ENCODE measurements around the gene B4GALT1. TPM values are rescaled to one million over a fixed set of nuclear protein-coding genes. Genes with fewer than 3 reads are reported as not detected.
A peak's percentile ranks its signal among the peaks of the same experiment; 100 is the strongest.

The B4GALT1 gene
- 76.3 and 78.3 TPM in 2 replicates for total RNA-seq
- polyA plus RNA-seq: 45.6 and 63.9 TPM in 2 replicates

GRCh38 chr9:33167084-33167971, at the start of gene B4GALT1:
TSS of gene B4GALT1 (minus strand) at chr9:33167336. CDS start at chr9:33167169, 167 bp downstream.
- Histone ChIP-seq H3K4me1 (ENCODE audit: insufficient read depth) (peaks cover 46% of the 10 kb centered on the region), H3K4me2 (peak within 1 kb of the TSS; percentile 80), H3K36me3 (replicated peaks; ENCODE audit: insufficient read depth, low read depth) (no peaks in the 10 kb centered on the region), H3K9me3 (ENCODE audit: low read depth) (no peaks in the 10 kb centered on the region), H4K20me1 (ENCODE audit: insufficient read depth, poor library complexity, severe bottlenecking) (no peaks in the 10 kb centered on the region), H3K79me2 (peaks cover 44% of the 10 kb centered on the region), H3K27ac (peak within 1 kb of the TSS; percentile 97), H2AFZ (peak within 1 kb of the TSS; percentile 58), H3K4me3 (peak within 1 kb of the TSS; percentile 84), H3K9me2 (replicated peaks; ENCODE audit: insufficient read depth) (no peaks in the 10 kb centered on the region), H3K27me3 (no peaks in the 10 kb centered on the region)
- DNase-seq (ENCODE audit: low spot score): peak; percentile 96
- TF ChIP-seq CTCF (IDR thresholded peaks at IDR 0.05; ENCODE audit: poor library complexity) (no peak), EZH2 (IDR thresholded peaks at IDR 0.05; ENCODE audit: borderline replicate concordance) (no peak), EZH2phosphoT487 (IDR thresholded peaks at IDR 0.05; ENCODE audit: low read depth, severe bottlenecking, unreplicated experiment) (no peak)
- 5% methylated on average over 65 of the region's 101 CpGs for WGBS (ENCODE audit: low lambda C conversion rate, missing lambda C conversion rate)

GRCh38 chr9:33211695-33212393, 44.7 kb upstream of the B4GALT1 start:
- no peaks in the 10 kb centered on the region for H3K79me2 ChIP-seq
- H3K4me1 ChIP-seq (ENCODE audit: insufficient read depth): peaks cover 6% of the 10 kb centered on the region
- no peaks in the 10 kb centered on the region for H4K20me1 ChIP-seq (ENCODE audit: insufficient read depth, poor library complexity, severe bottlenecking)
- H3K27me3 ChIP-seq: no peaks in the 10 kb centered on the region
- no peaks in the 10 kb centered on the region for H3K9me2 ChIP-seq (replicated peaks; ENCODE audit: insufficient read depth)
- peak overlapping the region; percentile 79 for H3K27ac ChIP-seq
- peak; percentile 73 for DNase-seq (ENCODE audit: low spot score)
- no peaks in the 10 kb centered on the region for H3K9me3 ChIP-seq (ENCODE audit: low read depth)
- H2AFZ ChIP-seq: no peak overlapping the region
- TF ChIP-seq CTCF (IDR thresholded peaks at IDR 0.05; ENCODE audit: poor library complexity) (peak; percentile 3), EZH2phosphoT487 (IDR thresholded peaks at IDR 0.05; ENCODE audit: low read depth, severe bottlenecking, unreplicated experiment) (no peak)
- H3K36me3 ChIP-seq (replicated peaks; ENCODE audit: insufficient read depth, low read depth): no peaks in the 10 kb centered on the region
- H3K4me2 ChIP-seq: peak overlapping the region; percentile 46
- H3K4me3 ChIP-seq: no peak overlapping the region
- WGBS (ENCODE audit: low lambda C conversion rate, missing lambda C conversion rate): 25% methylated on average over 3 of the region's 3 CpGs

GRCh38 chr9:33210006-33210715, 43.0 kb upstream of the B4GALT1 start:
- no peaks in the 10 kb centered on the region for H3K79me2 ChIP-seq
- H3K36me3 ChIP-seq (replicated peaks; ENCODE audit: insufficient read depth, low read depth): no peaks in the 10 kb centered on the region
- H3K27ac ChIP-seq: no peak overlapping the region
- H4K20me1 ChIP-seq (ENCODE audit: insufficient read depth, poor library complexity, severe bottlenecking): no peaks in the 10 kb centered on the region
- H3K4me1 ChIP-seq (ENCODE audit: insufficient read depth): peaks cover 6% of the 10 kb centered on the region
- no peak overlapping the region for H3K4me2 ChIP-seq
- no peaks in the 10 kb centered on the region for H3K27me3 ChIP-seq
- no peaks in the 10 kb centered on the region for H3K9me3 ChIP-seq (ENCODE audit: low read depth)
- H3K4me3 ChIP-seq: no peak overlapping the region
- 91% methylated on average over 4 of the region's 4 CpGs for WGBS (ENCODE audit: low lambda C conversion rate, missing lambda C conversion rate)
- no peaks in the 10 kb centered on the region for H3K9me2 ChIP-seq (replicated peaks; ENCODE audit: insufficient read depth)
- no peak for DNase-seq (ENCODE audit: low spot score)
- no peak overlapping the region for H2AFZ ChIP-seq
- no peak for TF ChIP-seq CTCF (IDR thresholded peaks at IDR 0.05; ENCODE audit: poor library complexity)
- no peak for TF ChIP-seq EZH2 (IDR thresholded peaks at IDR 0.05; ENCODE audit: borderline replicate concordance)

Measured in hepatocyte (in vitro differentiated cells).